ENCODE data around the gene HACL1.
A peak's percentile ranks its signal among the peaks of the same experiment; 100 is the strongest.
"Not testable (repeated sequence)": the region's sequence is repeated elsewhere in the genome, so short reads cannot be mapped to it uniquely, and the experiment has no call there.

Gene HACL1

DNA sequence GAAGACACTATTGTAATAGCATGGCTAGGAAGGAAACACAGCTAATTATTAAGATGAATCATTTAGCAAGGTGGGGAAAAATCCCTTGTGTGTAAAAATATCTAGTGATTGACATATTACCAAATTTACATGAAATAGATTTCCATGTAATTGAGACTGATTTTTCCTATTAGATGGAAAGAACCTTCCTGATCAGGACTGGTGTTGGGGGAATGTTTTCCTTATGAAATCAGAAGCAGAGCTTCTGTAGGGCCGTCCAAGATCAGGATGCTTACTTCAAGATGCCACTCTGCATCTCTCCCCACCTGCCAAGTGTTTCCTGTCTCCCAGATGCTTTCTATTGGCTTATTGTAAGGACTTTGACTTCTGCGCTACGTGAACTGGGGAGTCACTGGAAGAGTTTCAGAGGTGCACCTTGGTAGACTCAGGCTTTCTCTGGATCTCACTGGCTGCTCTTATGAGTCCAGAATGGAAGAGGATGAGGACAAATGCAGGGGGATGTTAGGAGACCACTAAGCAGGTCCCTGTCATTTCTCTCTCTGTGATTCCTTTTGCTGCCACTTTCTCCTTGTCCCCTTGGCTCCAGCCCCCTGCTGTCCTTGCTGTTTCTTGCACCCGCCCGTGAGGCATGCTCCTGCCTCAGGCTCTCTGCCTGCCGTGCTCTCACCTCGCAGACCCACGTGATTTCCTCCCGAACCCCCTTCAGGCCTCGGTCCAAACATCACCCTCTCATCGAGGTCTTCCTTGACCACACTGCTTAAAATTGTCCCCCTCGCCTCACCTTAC lies 30.2 kb upstream of the HACL1 start:
- DNase-seq: no peak
- in situ Hi-C loops (cut with HindIII; ENCODE audit: low pct_ligation_motif_present, low pct_unique_long_range_greater_than_20kb, low sequenced_read_pairs): no loop called here

DNA sequence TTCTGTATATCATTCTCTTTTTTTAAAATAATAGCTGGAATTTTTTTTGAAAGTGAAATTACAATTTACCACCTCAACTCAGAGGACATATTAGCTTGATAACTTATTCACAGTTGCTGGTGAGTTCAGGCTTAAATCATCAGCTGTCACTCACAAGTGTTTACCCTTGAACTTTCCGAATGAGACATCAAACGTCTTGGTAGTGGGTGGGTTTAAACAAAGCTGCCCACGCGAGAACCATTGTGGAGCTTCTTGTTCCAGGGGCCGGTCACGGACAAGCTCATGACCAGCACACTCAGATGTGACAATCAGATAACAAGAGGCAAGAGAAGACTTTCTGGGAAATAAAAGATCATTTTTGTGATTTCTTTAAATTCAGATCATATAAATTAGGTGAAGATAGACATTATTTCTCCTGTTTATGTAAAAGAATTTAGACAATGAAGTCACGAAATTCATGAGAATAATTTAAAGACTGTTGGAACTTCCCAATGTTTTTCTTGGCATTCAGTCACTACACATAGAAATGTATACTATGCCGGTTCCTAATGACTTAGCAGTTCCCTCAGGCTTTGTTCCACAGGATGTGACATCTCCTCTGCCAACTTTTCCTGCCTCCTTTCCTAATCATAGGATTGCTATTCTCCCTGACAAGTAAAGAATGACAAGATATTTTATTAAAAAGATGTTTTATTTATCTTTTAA lies 29.4 kb upstream of the HACL1 start:
- in situ Hi-C loops (cut with HindIII; ENCODE audit: low pct_ligation_motif_present, low pct_unique_long_range_greater_than_20kb, low sequenced_read_pairs): no loop called here

DNA sequence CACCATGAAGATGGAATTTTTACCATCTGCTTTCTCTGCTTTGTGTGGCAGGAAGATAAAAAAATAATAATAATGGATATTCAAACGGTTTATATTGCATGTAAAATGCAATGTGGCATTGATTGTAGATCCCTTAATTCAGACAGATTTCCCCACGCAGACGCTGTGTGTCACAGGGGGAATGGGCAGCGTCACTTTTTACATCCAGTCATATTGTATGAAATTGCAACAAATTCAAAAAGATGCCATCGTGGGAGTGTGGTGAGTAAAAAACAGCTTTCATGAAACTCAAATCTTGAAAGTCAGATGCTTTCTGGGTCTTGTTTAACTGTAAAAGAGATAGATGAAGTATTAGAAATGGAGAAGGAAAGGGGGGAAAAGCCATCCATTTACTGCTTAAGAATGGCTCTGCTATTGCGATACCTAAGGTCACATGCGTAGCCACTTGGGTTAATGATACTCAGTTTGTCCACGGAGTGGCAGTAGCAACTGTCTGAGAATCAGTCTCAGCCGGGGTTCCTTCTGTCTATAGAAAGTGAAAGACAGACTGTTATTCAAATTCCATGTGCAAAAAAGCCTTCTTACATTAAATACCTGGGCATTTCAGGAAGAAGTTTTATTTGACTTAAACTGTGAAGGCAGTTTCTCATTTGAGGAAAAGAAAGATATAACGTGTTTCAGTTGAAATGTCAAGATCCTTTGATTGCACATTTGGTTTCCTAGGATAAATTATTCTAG lies 28.7 kb upstream of the HACL1 start:
- DNase-seq: peak; percentile 85
- in situ Hi-C loops (cut with HindIII; ENCODE audit: low pct_ligation_motif_present, low pct_unique_long_range_greater_than_20kb, low sequenced_read_pairs): no loop called here

More for the DNA sequence above, 29.4 kb upstream of the HACL1 start:
- peak; percentile 47 for DNase-seq

- DNase-seq: no peak
- in situ Hi-C loops (cut with HindIII; ENCODE audit: low pct_ligation_motif_present, low pct_unique_long_range_greater_than_20kb, low sequenced_read_pairs): no loop called here
Measured at GRCh38 chr3:15628967-15629366, 27.6 kb upstream of the HACL1 start.

DNA sequence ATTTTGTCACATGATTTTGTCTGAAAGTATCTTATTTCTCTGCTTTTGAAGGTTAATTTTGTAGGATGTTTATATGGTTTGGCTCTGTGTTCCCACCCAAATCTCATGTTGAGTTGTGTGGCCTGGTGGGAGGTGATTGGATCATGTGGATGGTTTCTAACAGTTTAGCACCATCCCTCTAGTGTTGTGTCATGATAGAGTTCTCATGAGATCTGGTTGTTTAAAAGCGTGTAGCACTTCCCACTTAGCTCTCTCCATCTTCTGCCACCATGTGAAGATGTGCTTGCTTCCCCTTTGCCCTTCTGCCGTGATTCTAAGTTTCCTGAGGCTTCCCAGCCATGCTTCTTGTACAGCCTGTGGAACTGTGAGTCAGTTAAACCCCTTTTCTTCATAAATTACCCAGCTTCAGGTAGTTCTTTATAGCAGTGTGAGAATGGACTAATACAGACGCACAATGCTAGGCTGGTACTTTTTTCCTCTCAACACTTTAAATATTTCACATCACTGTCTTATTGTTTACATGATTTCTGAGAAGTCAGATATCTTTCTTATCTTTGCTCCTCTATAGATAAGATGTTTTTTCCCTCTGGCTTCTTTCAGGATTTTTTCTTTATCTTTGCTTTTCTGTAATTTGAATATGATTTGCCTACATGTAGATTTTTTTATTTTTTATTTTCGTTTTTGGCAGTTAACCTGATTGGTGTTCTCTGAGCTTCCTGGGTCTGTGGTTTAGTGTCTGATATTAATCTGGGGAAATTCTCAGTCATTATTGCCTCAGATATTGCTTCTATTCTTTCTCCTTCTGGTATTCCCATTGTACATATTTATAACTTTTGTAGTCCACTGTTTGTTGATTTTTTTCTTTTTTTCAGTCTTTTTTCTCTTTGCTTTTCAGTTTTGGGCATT lies 22.4 kb upstream of the HACL1 start:
- in situ Hi-C loops (cut with HindIII; ENCODE audit: low pct_ligation_motif_present, low pct_unique_long_range_greater_than_20kb, low sequenced_read_pairs): no loop called here
- no peak for DNase-seq

DNA sequence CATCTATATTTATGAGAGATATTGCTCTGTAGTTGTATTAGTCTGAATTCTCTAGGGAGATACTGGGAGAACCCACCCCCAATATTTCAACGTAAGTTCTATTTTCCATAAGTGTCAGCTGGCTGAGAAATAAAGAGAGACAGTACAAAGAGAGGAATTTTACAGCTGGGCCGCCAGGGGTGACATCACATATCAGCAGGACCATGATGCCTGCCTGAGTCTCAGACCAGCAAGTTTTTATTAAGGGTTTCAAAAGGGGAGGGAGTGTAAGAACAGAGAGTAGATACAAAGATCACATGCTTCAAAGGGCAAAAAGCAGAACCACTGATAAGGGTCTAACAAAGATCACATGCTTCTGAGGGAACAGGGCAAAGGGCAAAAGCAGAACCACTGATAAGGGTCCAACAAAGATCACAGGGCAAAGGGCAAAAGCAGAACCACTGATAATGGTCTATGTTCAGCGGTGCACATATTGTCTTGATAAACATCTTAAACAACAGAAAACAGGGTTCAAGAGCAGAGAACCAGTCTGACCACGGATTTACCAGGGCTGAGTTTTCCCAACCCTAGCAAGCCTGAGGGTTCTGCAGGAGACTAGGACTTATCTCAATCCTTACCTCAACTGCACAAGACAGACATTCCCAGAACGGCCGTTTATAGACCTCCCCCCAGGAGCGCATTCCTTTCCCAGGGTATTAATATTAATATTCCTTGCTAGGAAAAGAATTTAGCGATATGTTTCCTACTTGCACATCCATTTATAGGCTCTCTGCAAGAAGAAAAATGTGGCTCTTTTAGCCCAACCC lies 18.5 kb upstream of the HACL1 start:
- DNase-seq; in situ Hi-C loops (cut with HindIII; ENCODE audit: low pct_ligation_motif_present, low pct_unique_long_range_greater_than_20kb, low sequenced_read_pairs): not testable (repeated sequence)

DNA sequence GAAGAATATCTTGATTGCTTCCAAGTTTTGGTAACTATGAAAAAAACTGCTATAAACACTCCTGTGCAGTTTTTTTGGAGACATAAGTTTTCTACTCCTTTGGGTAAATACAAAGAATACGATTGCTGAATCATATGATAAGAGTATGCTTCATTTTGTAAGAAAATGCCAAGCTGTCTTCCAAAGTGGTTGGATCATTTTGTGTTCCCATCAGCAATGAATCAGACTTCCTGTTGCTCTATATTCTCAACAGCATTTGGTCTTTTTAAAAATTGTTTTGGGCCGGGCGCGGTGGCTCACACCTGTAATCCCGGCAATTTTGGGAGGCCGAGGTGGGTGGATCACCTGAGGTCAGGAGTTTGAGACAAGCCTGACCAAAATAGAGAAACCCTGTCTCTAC lies 14.7 kb upstream of the HACL1 start:
- in situ Hi-C loops (cut with HindIII; ENCODE audit: low pct_ligation_motif_present, low pct_unique_long_range_greater_than_20kb, low sequenced_read_pairs): no loop called here
- no peak for DNase-seq

DNA sequence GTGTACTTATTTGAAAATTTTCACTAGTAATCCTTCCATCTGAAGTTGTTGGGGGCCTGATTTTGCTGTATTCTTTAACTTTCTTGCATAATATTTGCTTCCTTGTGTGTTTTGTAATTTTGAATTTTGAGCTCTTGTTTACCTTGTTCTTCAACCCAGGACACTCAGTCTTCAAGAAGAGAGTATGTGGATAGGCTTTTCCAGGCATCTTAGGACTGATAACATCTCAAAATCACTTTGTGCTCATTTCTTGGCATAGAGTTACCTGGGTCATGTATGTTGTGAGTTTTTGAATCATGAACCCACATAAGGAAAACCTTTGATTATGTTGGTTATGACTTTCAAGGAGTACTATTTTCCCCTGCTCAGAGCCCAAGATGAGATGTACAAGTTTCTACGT lies 13.6 kb upstream of the HACL1 start:
- no peak for DNase-seq
- in situ Hi-C loops (cut with HindIII; ENCODE audit: low pct_ligation_motif_present, low pct_unique_long_range_greater_than_20kb, low sequenced_read_pairs): no loop called here

- in situ Hi-C loops (cut with HindIII; ENCODE audit: low pct_ligation_motif_present, low pct_unique_long_range_greater_than_20kb, low sequenced_read_pairs): no loop called here
- no peak for DNase-seq
Measured at GRCh38 chr3:15612001-15612400, 10.6 kb upstream of the HACL1 start.

DNA sequence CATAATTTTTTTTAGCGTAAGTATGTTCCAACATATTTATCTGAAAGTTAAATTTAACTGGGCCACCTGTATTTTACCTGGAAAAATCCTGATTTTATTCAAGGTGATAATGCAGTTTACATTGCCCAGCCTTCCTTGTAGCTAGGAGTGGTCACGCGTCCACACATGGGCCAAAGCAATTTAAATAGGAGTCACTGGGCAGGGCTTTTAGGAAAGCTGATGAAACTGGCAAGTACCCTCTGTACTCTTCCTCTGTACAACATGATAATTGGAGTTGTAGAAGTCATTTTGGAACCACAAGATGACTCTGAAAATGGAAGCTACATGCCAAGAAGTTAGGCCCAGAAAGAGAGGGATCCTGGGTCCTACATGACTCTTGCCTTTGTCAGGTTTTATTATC lies 9.6 kb upstream of the HACL1 start:
- no peak for DNase-seq
- in situ Hi-C loops (cut with HindIII; ENCODE audit: low pct_ligation_motif_present, low pct_unique_long_range_greater_than_20kb, low sequenced_read_pairs): no loop called here

DNA sequence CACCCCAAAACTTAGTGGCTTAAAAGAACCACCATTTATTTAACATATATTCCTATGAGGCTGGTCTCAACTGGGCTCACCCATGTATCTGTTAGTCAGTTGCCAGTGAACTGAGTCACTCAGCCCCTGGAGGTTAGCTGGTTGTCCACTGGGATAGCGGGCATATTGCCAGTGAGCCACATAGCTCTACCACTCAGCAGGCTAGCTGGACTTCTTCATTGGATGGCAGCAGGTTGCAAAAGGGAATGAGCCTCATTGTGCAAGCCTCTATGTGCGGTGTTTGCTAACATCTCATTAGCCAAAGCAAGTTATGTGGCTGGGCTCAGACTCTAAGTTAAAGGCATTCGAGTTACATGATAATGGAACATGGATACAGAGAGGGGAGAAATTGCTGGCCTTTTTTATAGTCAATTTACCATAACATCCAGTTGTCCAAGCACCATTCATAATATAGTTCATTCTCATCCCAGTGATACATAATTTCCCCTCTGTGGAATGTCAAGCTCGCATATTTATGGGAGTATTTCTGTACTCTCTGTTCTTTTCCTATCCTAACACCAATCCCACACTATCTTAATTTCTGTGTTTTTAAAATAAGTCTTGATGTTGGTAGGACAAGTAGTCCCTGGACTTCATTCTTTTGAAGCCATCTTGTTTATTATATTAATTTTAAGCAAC lies 8.9 kb upstream of the HACL1 start:
- in situ Hi-C loops (cut with HindIII; ENCODE audit: low pct_ligation_motif_present, low pct_unique_long_range_greater_than_20kb, low sequenced_read_pairs): no loop called here
- peak; percentile 91 for DNase-seq

- DNase-seq: peak; percentile 77
- in situ Hi-C loops (cut with HindIII; ENCODE audit: low pct_ligation_motif_present, low pct_unique_long_range_greater_than_20kb, low sequenced_read_pairs): no loop called here
Measured at GRCh38 chr3:15606434-15606891, 5.1 kb upstream of the HACL1 start.

DNA sequence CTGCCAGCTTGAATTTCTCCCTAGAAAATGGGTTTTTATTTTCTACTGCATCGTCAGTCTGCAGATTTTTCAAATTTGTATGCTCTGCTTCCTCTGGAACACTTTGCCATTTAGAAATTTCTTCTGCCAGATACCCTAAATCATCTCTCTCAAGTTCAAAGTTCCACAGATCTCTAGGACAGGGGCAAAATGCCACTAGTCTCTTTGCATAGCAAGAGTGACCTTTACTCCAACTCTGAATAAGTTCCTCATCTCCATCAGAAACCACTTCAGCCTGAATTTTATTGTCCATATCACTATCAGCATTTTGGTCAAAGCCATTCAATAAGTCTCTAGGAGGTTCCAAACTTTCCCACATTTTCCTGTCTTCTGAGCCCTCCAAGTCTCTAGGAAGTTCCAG lies 3.2 kb upstream of the HACL1 start:
- in situ Hi-C loops (cut with HindIII; ENCODE audit: low pct_ligation_motif_present, low pct_unique_long_range_greater_than_20kb, low sequenced_read_pairs); DNase-seq: not testable (repeated sequence)

DNA sequence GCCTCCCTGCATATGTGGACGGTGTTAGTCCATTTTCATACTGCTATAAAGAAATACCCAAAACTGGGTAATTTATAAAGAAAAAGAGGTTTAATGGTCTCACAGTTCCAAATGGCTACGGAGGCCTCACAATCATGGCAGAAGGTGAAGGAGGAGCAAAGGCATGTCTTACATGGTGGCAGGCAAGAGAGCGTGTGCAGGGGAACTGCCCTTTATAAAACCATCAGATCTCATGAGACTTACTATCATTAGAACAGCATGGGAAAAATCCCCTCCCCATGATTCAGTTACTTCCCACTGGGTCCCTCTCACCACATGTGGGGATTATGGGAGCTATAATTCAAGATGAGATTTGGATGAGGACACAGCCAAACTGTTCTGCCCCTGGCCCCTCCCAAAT lies 1.4 kb upstream of the HACL1 start:
- in situ Hi-C loops (cut with HindIII; ENCODE audit: low pct_ligation_motif_present, low pct_unique_long_range_greater_than_20kb, low sequenced_read_pairs); DNase-seq: not testable (repeated sequence)

DNA sequence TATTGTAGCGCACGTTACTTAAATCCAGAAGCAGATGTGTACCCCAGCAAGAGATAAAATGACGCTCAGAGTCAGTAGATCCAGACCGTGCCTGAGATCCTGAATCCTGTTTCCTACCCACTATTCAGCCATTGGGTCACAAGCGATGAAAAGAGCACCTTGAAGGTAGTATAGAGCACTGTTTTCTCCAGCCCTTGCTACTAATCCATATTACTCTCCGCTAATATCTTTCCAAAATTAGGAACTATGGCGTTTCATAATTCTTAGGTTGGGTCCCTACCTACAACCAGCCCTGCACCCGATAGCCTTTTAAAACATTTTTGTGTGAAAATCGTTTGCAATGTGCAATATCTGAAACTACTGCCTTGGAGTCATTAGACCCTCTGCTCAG lies 772 bp upstream of the HACL1 start:
- no peak for DNase-seq
- in situ Hi-C loops (cut with HindIII; ENCODE audit: low pct_ligation_motif_present, low pct_unique_long_range_greater_than_20kb, low sequenced_read_pairs): no loop called here

DNA sequence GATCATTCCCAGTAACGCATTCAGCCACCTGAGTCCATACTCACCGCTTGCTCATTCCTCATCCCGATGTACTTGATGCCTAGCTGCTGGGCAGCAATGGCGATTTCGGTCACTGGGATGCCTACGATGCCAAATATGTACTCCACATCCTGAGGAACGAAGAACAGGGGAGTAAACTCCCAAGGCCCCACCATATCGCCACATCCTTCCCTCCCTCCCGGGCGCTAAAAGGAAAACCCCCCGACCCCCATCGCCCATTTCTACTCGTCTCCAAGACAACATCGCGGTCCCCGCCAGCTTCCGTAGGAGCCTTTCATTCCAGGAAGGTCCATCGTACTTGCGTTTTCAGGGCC lies 347 bp downstream of the HACL1 start:
- in situ Hi-C loops (cut with HindIII; ENCODE audit: low pct_ligation_motif_present, low pct_unique_long_range_greater_than_20kb, low sequenced_read_pairs): no loop called here
- DNase-seq: peak; percentile 13

GRCh38 chr3:15595955-15596354 lies 5.4 kb downstream of the HACL1 start:
- DNase-seq: no peak
- in situ Hi-C loops (cut with HindIII; ENCODE audit: low pct_ligation_motif_present, low pct_unique_long_range_greater_than_20kb, low sequenced_read_pairs): no loop called here

All from ACHN (cell line).